Smooth muscle cell (in vitro differentiated cells): Measurements from ENCODE around the gene LRP1B. TPM values are rescaled to one million over a fixed set of nuclear protein-coding genes. Genes with fewer than 3 reads are reported as not detected.

ENCODE experiments used
- DNase-seq: peaks from one replicate; lab custom pipeline; 2025; ENCODE audit not compliant: unreplicated experiment; lab: John Stamatoyannopoulos, UW
- H2AFZ ChIP-seq: fragments of 200-600 bp; sonication (generic); 2 replicates; pipeline ENCODE4 v1.6.0; 2016; ENCODE audit warnings: antibody characterized with exemption, low read depth, mild to moderate bottlenecking
- H3F3A ChIP-seq: fragments of 200-600 bp; sonication (generic); 2 replicates; pipeline ENCODE4 v1.6.0; 2017; ENCODE audit warnings: antibody characterized with exemption, low read depth
- H3K27ac ChIP-seq: fragments of 200-600 bp; sonication (generic); 2 replicates; pipeline ENCODE4 v1.5.1; 2016; ENCODE audit warnings: low read depth, mild to moderate bottlenecking
- H3K27me3 ChIP-seq: fragments of 200-600 bp; sonication (generic); 2 replicates; pipeline ENCODE4 v1.6.1; 2016; ENCODE audit warnings: low read depth, mild to moderate bottlenecking
- H3K36me3 ChIP-seq: fragments of 200-600 bp; sonication (generic); 2 replicates; pipeline ENCODE4 v1.5.1; 2016; ENCODE audit warnings: low read depth
- H3K4me1 ChIP-seq: fragments of 200-600 bp; sonication (generic); 2 replicates; pipeline ENCODE4 v1.5.1; 2016; ENCODE audit warnings: low read depth
- H3K4me2 ChIP-seq: fragments of 200-600 bp; sonication (generic); 2 replicates; pipeline ENCODE4 v1.6.0; 2016; ENCODE audit warnings: mild to moderate bottlenecking
- H3K4me3 ChIP-seq: fragments of 200-600 bp; sonication (generic); 2 replicates; pipeline ENCODE4 v1.5.1; 2016; ENCODE audit warnings: mild to moderate bottlenecking
- H3K79me2 ChIP-seq: fragments of 200-600 bp; sonication (generic); 2 replicates; pipeline ENCODE4 v1.6.0; 2016; ENCODE audit warnings: low read depth, mild to moderate bottlenecking
- H3K9ac ChIP-seq: fragments of 200-600 bp; sonication (generic); 2 replicates; pipeline ENCODE4 v1.6.0; 2016; ENCODE audit warnings: low read depth
- H3K9me3 ChIP-seq: fragments of 200-600 bp; sonication (generic); replicated peaks from 2 replicates; pipeline ENCODE4 v1.5.1; 2016; ENCODE audit warnings: low read depth
- H4K20me1 ChIP-seq: fragments of 200-600 bp; sonication (generic); 2 replicates; pipeline ENCODE4 v1.6.0; 2016; ENCODE audit warnings: low read depth
- CTCF ChIP-seq: fragments of 200-600 bp; sonication (generic); IDR thresholded peaks from 2 replicates; pipeline ENCODE4 v1.5.1; 2017; ENCODE audit warnings: borderline replicate concordance, mild to moderate bottlenecking, antibody characterized with exemption; ENCODE audit not compliant: insufficient read depth, poor library complexity, severe bottlenecking
- WGBS: methylation state at CpG from one replicate; pipeline ENCODE4 v1.1.7; 2016; ENCODE audit warnings: low lambda C conversion rate; 5-methylcytosine and 5-hydroxymethylcytosine counted together
- polyA plus RNA-seq: library from polyadenylated mRNA; unstranded; fragments of >200 nt; fragmentation: Nextera tagmentation; extraction: Ambion mirVana; gene quantifications from 2 replicates; pipeline ENCODE4 v1.2.1, GENCODE V29; 2016
- total RNA-seq: library from RNA; depleted of rRNA; stranded (reverse); fragments of >200 nt; gene quantifications from 2 replicates; pipeline ENCODE4 v1.2.3, GENCODE V29; 2014

Gene LRP1B
- total and polyA plus RNA-seq, 2 experiments from 2014 or later = 0.08 to 2.9 TPM

DNA sequence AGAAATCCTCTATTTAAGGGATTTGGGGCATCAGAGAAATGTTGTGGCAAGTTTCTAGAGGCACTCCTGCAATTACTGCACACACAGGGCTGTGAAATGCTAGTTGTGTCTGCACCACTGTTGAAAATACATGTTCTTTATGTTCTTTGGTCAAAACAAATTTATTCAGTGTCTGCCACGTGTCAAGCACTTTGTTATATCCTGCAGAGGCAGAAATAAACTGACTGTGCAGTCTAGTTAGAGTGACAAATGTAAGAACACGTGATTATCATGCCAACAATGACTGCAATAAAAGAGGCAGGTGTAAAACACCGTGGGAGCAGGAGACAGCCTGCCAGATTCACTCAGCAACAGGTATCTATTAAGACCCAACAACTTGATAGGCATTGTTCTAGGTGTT, 423.3 kb downstream of the LRP1B start:
- DNase-seq = no peak
- no peaks in the 10 kb centered on the region for H3K4me1 ChIP-seq
- H3K9ac ChIP-seq = no peak overlapping the region
- no peaks in the 10 kb centered on the region for H3K36me3 ChIP-seq
- H3K9me3 ChIP-seq = no peaks in the 10 kb centered on the region
- no peak overlapping the region for H3K4me3 ChIP-seq
- H3F3A ChIP-seq = no peaks in the 10 kb centered on the region
- H2AFZ ChIP-seq = no peak overlapping the region
- H3K79me2 ChIP-seq = no peaks in the 10 kb centered on the region
- WGBS = 87% methylated on average over 3 of the region's 3 CpGs
- no peak for TF ChIP-seq CTCF
- no peak overlapping the region for H3K4me2 ChIP-seq
- H4K20me1 ChIP-seq = no peaks in the 10 kb centered on the region
- no peak overlapping the region for H3K27ac ChIP-seq
- no peaks in the 10 kb centered on the region for H3K27me3 ChIP-seq

- H2AFZ ChIP-seq = no peak overlapping the region
- 47% methylated on average over 2 of the region's 2 CpGs for WGBS
- no peaks in the 10 kb centered on the region for H3K9me3 ChIP-seq
- H3K27ac ChIP-seq = no peak overlapping the region
- H3K36me3 ChIP-seq = no peaks in the 10 kb centered on the region
- no peak for TF ChIP-seq CTCF
- no peak overlapping the region for H3K9ac ChIP-seq
- H3K4me3 ChIP-seq = no peak overlapping the region
- no peaks in the 10 kb centered on the region for H3K4me1 ChIP-seq
- no peaks in the 10 kb centered on the region for H3K27me3 ChIP-seq
- H4K20me1 ChIP-seq = no peaks in the 10 kb centered on the region
- no peaks in the 10 kb centered on the region for H3F3A ChIP-seq
- no peaks in the 10 kb centered on the region for H3K79me2 ChIP-seq
- H3K4me2 ChIP-seq = peak overlapping the region; percentile 26
- DNase-seq = no peak
Observed at GRCh38 chr2:141704541-141704940, 426.3 kb downstream of the LRP1B start.

- no peak for TF ChIP-seq CTCF
- Histone ChIP-seq H3K36me3 (no peaks in the 10 kb centered on the region), H3K9me3 (no peaks in the 10 kb centered on the region), H3K27ac (no peak overlapping the region), H3K9ac (no peak overlapping the region), H3K4me2 (no peak overlapping the region), H3K27me3 (no peaks in the 10 kb centered on the region), H2AFZ (no peak overlapping the region), H3K79me2 (no peaks in the 10 kb centered on the region), H3K4me3 (no peak overlapping the region), H3K4me1 (no peaks in the 10 kb centered on the region), H3F3A (no peaks in the 10 kb centered on the region), H4K20me1 (no peaks in the 10 kb centered on the region)
- DNase-seq = no peak
- WGBS = 81% methylated on average over 3 of the region's 3 CpGs
Observed at GRCh38 chr2:141703501-141703900, 427.3 kb downstream of the LRP1B start.

DNA sequence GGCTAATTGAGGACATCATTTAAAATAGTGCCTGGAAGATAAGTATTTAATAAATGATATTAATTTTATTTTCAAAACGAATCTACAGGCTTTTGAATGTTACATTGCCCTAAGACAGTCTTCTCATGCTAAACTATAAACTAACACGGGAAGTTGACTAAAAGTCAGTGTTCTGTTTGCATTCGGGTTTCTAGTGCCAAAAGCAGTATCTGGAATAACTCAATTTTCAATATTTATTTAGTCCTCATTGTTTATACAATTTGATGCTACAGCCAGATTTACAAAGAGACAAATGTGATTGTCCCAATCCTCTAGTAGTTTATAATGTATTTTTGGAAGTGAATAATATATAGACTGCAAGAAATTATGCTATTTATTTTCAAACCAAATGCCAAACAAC, 429.2 kb downstream of the LRP1B start:
- no peak overlapping the region for H3K4me2 ChIP-seq
- H3K27me3 ChIP-seq = no peaks in the 10 kb centered on the region
- H2AFZ ChIP-seq = no peak overlapping the region
- H3K36me3 ChIP-seq = no peaks in the 10 kb centered on the region
- no peaks in the 10 kb centered on the region for H3F3A ChIP-seq
- no peaks in the 10 kb centered on the region for H3K79me2 ChIP-seq
- H3K9me3 ChIP-seq = no peaks in the 10 kb centered on the region
- DNase-seq = no peak
- no peak overlapping the region for H3K9ac ChIP-seq
- H3K4me3 ChIP-seq = no peak overlapping the region
- H3K4me1 ChIP-seq = no peaks in the 10 kb centered on the region
- 89% methylated on average over 3 of the region's 3 CpGs for WGBS
- H4K20me1 ChIP-seq = no peaks in the 10 kb centered on the region
- no peak overlapping the region for H3K27ac ChIP-seq
- TF ChIP-seq CTCF = no peak
